H1 (cell line): ENCODE results near the gene SKAP1. TPM values are rescaled to one million over a fixed set of nuclear protein-coding genes. Genes with fewer than 3 reads are reported as not detected.
A peak's percentile ranks its signal among the peaks of the same experiment; 100 is the strongest.

Source experiments
- CTCF ChIA-PET: fragments of 300-600 bp; sonication (Branson Sonifier 250); formaldehyde crosslinking; loops from one replicate; lab custom pipeline; 2021; ENCODE audit not compliant: partially characterized antibody; lab: Charles Lee
- POLR2A ChIA-PET: fragments of 300-600 bp; sonication (Branson Sonifier 250); formaldehyde crosslinking; loops from one replicate; lab custom pipeline; 2021; ENCODE audit warnings: inconsistent platforms; ENCODE audit not compliant: partially characterized antibody; lab: Charles Lee
- DNase-seq, 2 experiments: peaks; one replicate each; pipeline versions ENCODE4 v3.0.0 to v3.0.0-alpha.2; 2010 to 2022; ENCODE audit warnings: low spot score in 2 of 2, low read depth in 1 of 2, mixed read lengths in 1 of 2
- FAIRE-seq: peaks from 2 replicates; lab custom pipeline; 2011; peaks lifted over from hg19 to GRCh38; lab: Jason Lieb, UNC
- H2AFZ ChIP-seq: 2 replicates; pipeline ENCODE4 v1.8.1; 2012; ENCODE audit warnings: low read length, inconsistent platforms
- H2AK5ac ChIP-seq: 2 replicates; pipeline ENCODE4 v1.6.1; 2013; ENCODE audit warnings: low read depth, low read length
- H2BK120ac ChIP-seq: replicated peaks from 2 replicates; pipeline ENCODE3; 2013; ENCODE audit warnings: low read depth, low read length, inconsistent platforms
- H2BK12ac ChIP-seq: 2 replicates; pipeline ENCODE4 v1.6.1; 2013; ENCODE audit warnings: low read depth, low read length
- H2BK15ac ChIP-seq: 2 replicates; pipeline ENCODE4 v1.6.1; 2013; ENCODE audit warnings: low read length
- H2BK20ac ChIP-seq: 2 replicates; pipeline ENCODE4 v1.6.1; 2013; ENCODE audit warnings: low read length
- H2BK5ac ChIP-seq: 2 replicates; pipeline ENCODE4 v1.6.1; 2013; ENCODE audit warnings: low read depth, low read length
- H3K14ac ChIP-seq: 2 replicates; pipeline ENCODE4 v1.6.1; 2013; ENCODE audit warnings: inconsistent platforms; ENCODE audit not compliant: insufficient read length
- H3K18ac ChIP-seq: 2 replicates; pipeline ENCODE4 v1.6.1; 2013; ENCODE audit warnings: low read length; ENCODE audit errors: extremely low read depth
- H3K23ac ChIP-seq: 2 replicates; pipeline ENCODE4 v1.6.1; 2013; ENCODE audit warnings: inconsistent platforms; ENCODE audit not compliant: insufficient read length
- H3K23me2 ChIP-seq: 2 replicates; pipeline ENCODE4 v1.6.1; 2013; ENCODE audit warnings: low read depth, low read length
- H3K27ac ChIP-seq: 2 replicates; pipeline ENCODE4 v1.6.1; 2011; ENCODE audit warnings: low read depth, low read length, inconsistent platforms
- H3K27me3 ChIP-seq, 4 experiments: replicated peaks in 1 of 4; 1 replicate in 1 of 4; 2 replicates in 3 of 4; pipeline versions ENCODE4 v1.6.1 to v1.8.1; 2011 to 2013; ENCODE audit warnings: low read length in 3 of 4, mild to moderate bottlenecking in 3 of 4, inconsistent platforms in 2 of 4, mixed read lengths in 2 of 4, moderate library complexity in 1 of 4; ENCODE audit not compliant: control insufficient read depth in 3 of 4, insufficient read depth in 3 of 4; ENCODE audit errors: extremely low read depth in 1 of 4
- H3K36me3 ChIP-seq, 4 experiments: 2 replicates each; pipeline versions ENCODE4 v1.6.1 to v1.8.1; 2011 to 2013; ENCODE audit warnings: mild to moderate bottlenecking in 4 of 4, low read length in 3 of 4, moderate library complexity in 2 of 4, control low read depth in 1 of 4, inconsistent platforms in 1 of 4; ENCODE audit not compliant: insufficient read depth in 4 of 4, control insufficient read depth in 2 of 4
- H3K4ac ChIP-seq: replicated peaks from 2 replicates; pipeline ENCODE3; 2013; ENCODE audit warnings: low read length, low read depth, mixed read lengths, inconsistent platforms; ENCODE audit not compliant: insufficient read length
- H3K4me1 ChIP-seq, 4 experiments: replicated peaks in 1 of 4; 1 replicate in 1 of 4; 2 replicates in 3 of 4; pipeline versions ENCODE4 v1.6.1 to v1.8.1; 2011 to 2013; ENCODE audit warnings: low read length in 3 of 4, inconsistent platforms in 2 of 4, mixed read lengths in 1 of 4; ENCODE audit not compliant: insufficient read depth in 4 of 4, control insufficient read depth in 3 of 4
- H3K4me2 ChIP-seq, 2 experiments: 2 replicates each; pipeline versions ENCODE4 v1.6.1 to v1.8.1; 2011 to 2013; ENCODE audit warnings: low read depth in 2 of 2, low read length in 2 of 2, control low read depth in 1 of 2, inconsistent platforms in 1 of 2, mild to moderate bottlenecking in 1 of 2; ENCODE audit not compliant: insufficient read depth in 1 of 2
- H3K4me3 ChIP-seq, 4 experiments: fragments of 200-600, 300-600 bp in 1 of 4; sonication (generic), shearing (Covaris generic), sonication (Bioruptor Twin) in 1 of 4; 2 replicates each; pipeline versions ENCODE4 v1.5.1 to v1.8.1; 2011 to 2016; ENCODE audit warnings: low read length in 4 of 4, low read depth in 3 of 4, control low read depth in 2 of 4, inconsistent platforms in 2 of 4, mild to moderate bottlenecking in 2 of 4, mixed read lengths in 1 of 4, moderate library complexity in 1 of 4; ENCODE audit not compliant: insufficient read depth in 2 of 4; ENCODE audit errors: extremely low read depth in 1 of 4
- H3K56ac ChIP-seq: replicated peaks from 2 replicates; pipeline ENCODE3; 2013; ENCODE audit warnings: low read depth, mild to moderate bottlenecking, mixed read lengths, low read length, inconsistent platforms; ENCODE audit not compliant: insufficient read length
- H3K79me1 ChIP-seq: 2 replicates; pipeline ENCODE4 v1.6.1; 2013; ENCODE audit warnings: low read depth, low read length, control low read depth
- H3K79me2 ChIP-seq, 2 experiments: 2 replicates each; pipeline versions ENCODE4 v1.6.1 to v1.8.1; 2012 to 2013; ENCODE audit warnings: low read length in 2 of 2, mild to moderate bottlenecking in 2 of 2, inconsistent platforms in 1 of 2; ENCODE audit not compliant: insufficient read depth in 2 of 2, control insufficient read depth in 1 of 2
- H3K9ac ChIP-seq, 4 experiments: replicated peaks in 1 of 4; 1 replicate in 1 of 4; 2 replicates in 3 of 4; pipeline versions ENCODE4 v1.6.1 to v1.8.1; 2011 to 2013; ENCODE audit warnings: low read depth in 3 of 4, low read length in 3 of 4, control low read depth in 2 of 4, mild to moderate bottlenecking in 2 of 4, moderate library complexity in 2 of 4, inconsistent platforms in 1 of 4; ENCODE audit errors: extremely low read depth in 1 of 4
- H3K9me3 ChIP-seq, 2 experiments: 2 replicates each; pipeline versions ENCODE4 v1.6.1 to v1.8.1; 2012 to 2013; ENCODE audit warnings: mild to moderate bottlenecking in 2 of 2, moderate library complexity in 2 of 2, control low read depth in 1 of 2, inconsistent platforms in 1 of 2, low read depth in 1 of 2, low read length in 1 of 2, mixed read lengths in 1 of 2; ENCODE audit not compliant: insufficient read depth in 2 of 2
- H4K20me1 ChIP-seq, 2 experiments: replicated peaks in 1 of 2; 2 replicates each; pipeline versions ENCODE3 to v1.8.1; 2011 to 2013; ENCODE audit warnings: inconsistent platforms in 2 of 2, low read length in 2 of 2, mild to moderate bottlenecking in 1 of 2; ENCODE audit not compliant: insufficient read depth in 2 of 2, control insufficient read depth in 1 of 2
- H4K5ac ChIP-seq: 2 replicates; pipeline ENCODE4 v1.6.1; 2013; ENCODE audit warnings: low read length, low read depth, mixed read lengths, inconsistent platforms; ENCODE audit not compliant: insufficient read length
- H4K8ac ChIP-seq: 2 replicates; pipeline ENCODE4 v1.8.0; 2013; ENCODE audit warnings: mild to moderate bottlenecking, moderate library complexity, low read length, inconsistent platforms; ENCODE audit not compliant: insufficient read depth; ENCODE audit errors: extremely low read depth
- H4K91ac ChIP-seq: replicated peaks from 2 replicates; pipeline ENCODE3; 2013; ENCODE audit warnings: low read length, mixed read lengths, inconsistent platforms; ENCODE audit not compliant: insufficient read length
- BCL11A ChIP-seq, 2 experiments: IDR thresholded peaks; one replicate each; pipeline ENCODE4 v1.6.1; 2011; ENCODE audit warnings: low read depth in 2 of 2, low read length in 2 of 2, mild to moderate bottlenecking in 2 of 2
- CHD1 ChIP-seq: IDR thresholded peaks from 2 replicates; pipeline ENCODE4 v1.6.1; 2012; ENCODE audit warnings: low read depth, low read length, improper control_type of control experiment
- CREB1 ChIP-seq: IDR thresholded peaks from 2 replicates; pipeline ENCODE4 v1.6.1; 2012; ENCODE audit warnings: inconsistent platforms
- FOSL1 ChIP-seq: IDR thresholded peaks from 2 replicates; pipeline ENCODE4 v1.6.1; 2011; ENCODE audit warnings: mild to moderate bottlenecking, low read depth, low read length, moderate library complexity; ENCODE audit not compliant: insufficient read depth
- HDAC2 ChIP-seq, 2 experiments: fragments of 300-600 bp in 1 of 2; sonication (generic) in 1 of 2; IDR thresholded peaks; 2 replicates each; pipeline ENCODE4 v1.6.1; 2011 to 2012; ENCODE audit warnings: low read depth in 2 of 2, low read length in 2 of 2, mild to moderate bottlenecking in 2 of 2, moderate library complexity in 2 of 2, borderline replicate concordance in 1 of 2, inconsistent platforms in 1 of 2
- NANOG ChIP-seq: IDR thresholded peaks from 2 replicates; pipeline ENCODE4 v1.6.1; 2011; ENCODE audit warnings: low read length, low read depth, mild to moderate bottlenecking, inconsistent platforms; ENCODE audit not compliant: insufficient read depth, poor library complexity, severe bottlenecking
- RAD21 ChIP-seq, 2 experiments: IDR thresholded peaks in 1 of 2; conservative IDR thresholded peaks in 1 of 2; 2 replicates each; pipeline ENCODE4 v1.6.1; 2011; ENCODE audit warnings: low read depth in 2 of 2, low read length in 2 of 2, improper control_type of control experiment in 1 of 2, inconsistent platforms in 1 of 2, mild to moderate bottlenecking in 1 of 2, moderate library complexity in 1 of 2
- SAP30 ChIP-seq: fragments of 300-600 bp; sonication (generic); IDR thresholded peaks from 2 replicates; pipeline ENCODE4 v1.7.1; 2012; ENCODE audit warnings: low read length, moderate library complexity, mild to moderate bottlenecking, inconsistent platforms; ENCODE audit not compliant: insufficient read depth, insufficient replicate concordance
- SP4 ChIP-seq: IDR thresholded peaks from 2 replicates; pipeline ENCODE4 v1.6.1; 2012; ENCODE audit warnings: low read length, inconsistent platforms
- WGBS, 2 experiments: shearing (Covaris generic) in 1 of 2; methylation state at CpG; one replicate each; pipeline versions ENCODE4 v1.1.6 to v1.1.7; 2013 to 2015; ENCODE audit warnings: low lambda C conversion rate in 2 of 2, mixed read lengths in 2 of 2, inconsistent platforms in 1 of 2, low coverage in 1 of 2, missing lambda C conversion rate in 1 of 2; ENCODE audit not compliant: insufficient replicate concordance in 2 of 2, insufficient coverage in 1 of 2, insufficient read length in 1 of 2; ENCODE audit errors: extremely low coverage in 1 of 2, missing lambda C conversion rate in 1 of 2; 5-methylcytosine and 5-hydroxymethylcytosine counted together
- polyA plus RNA-seq, 7 experiments: library from polyadenylated mRNA; depleted of rRNA in 3 of 7; stranded (reverse) in 5 of 7; unstranded in 2 of 7; fragments of >200 nt in 5 of 7; fragments of 200-250 nt in 2 of 7; gene quantifications; 1 replicate in 5 of 7; 2 replicates in 1 of 7; 4 replicates in 1 of 7; pipeline versions ENCODE4 v1.2.1 to v1.2.3, GENCODE V29; 2011 to 2013; ENCODE audit warnings: missing spikeins in 2 of 7, mixed read lengths in 2 of 7
- total RNA-seq: library from RNA; stranded (reverse); fragmentation: NEBNext Ultra II Directional; extraction: Animal tissue kit (Norgen Biotek cat#: 25700); gene quantifications from 2 replicates; pipeline ENCODE4 v1.2.1, GENCODE V29; 2021
- TF ChIP-seq, protein P1 (sequence below): IDR thresholded peaks from 2 replicates; pipeline ENCODE4 v1.6.1; 2011; ENCODE audit warnings: low read depth, mild to moderate bottlenecking, low read length; ENCODE audit not compliant: insufficient read depth

SKAP1 gene
- total and polyA plus RNA-seq, 2 of the 8 experiments (the other 6 are each of a cell fraction or from before 2014, with no cell fraction given), result not detected

DNA sequence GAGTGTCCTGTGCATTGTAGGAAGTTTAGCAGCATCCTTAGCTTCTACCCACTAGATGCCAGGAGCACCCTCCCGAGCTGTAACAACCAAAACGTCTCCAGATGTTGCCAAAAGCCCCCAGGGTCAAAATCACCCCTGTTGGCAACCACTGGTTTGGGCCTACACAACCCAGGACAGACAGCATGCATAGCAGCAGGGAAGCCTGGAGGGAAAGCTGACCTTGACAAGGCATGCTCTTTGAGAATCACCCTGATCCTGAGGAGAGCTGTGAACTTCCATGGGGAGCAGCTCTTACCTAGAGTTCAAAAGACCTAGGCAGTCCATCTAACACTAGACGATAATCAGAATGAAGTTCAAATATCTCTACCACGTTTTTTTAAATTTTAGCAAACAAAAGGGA is 9.2 kb downstream of the SKAP1 start:
- H2BK120ac ChIP-seq, result no peak overlapping the region
- no peak for FAIRE-seq
- H3K79me1 ChIP-seq, result no peaks in the 10 kb centered on the region
- no peaks in the 10 kb centered on the region for H3K36me3 ChIP-seq
- H3K23ac ChIP-seq, result no peak overlapping the region
- no peaks in the 10 kb centered on the region for H3K9me3 ChIP-seq
- 52% methylated on average over 4 of the region's 4 CpGs; no CpG with 5 or more reads in 1 of the 2 experiments for WGBS, 2 experiments
- H3K79me2 ChIP-seq, result no peaks in the 10 kb centered on the region
- H3K56ac ChIP-seq, result no peak overlapping the region
- no peak overlapping the region for H3K14ac ChIP-seq
- H3K18ac ChIP-seq, result no peak overlapping the region
- H2BK5ac ChIP-seq, result no peak overlapping the region
- no peak overlapping the region for H3K4ac ChIP-seq
- peaks cover 0 to 2% of the 10 kb centered on the region in 2 experiments for H4K20me1 ChIP-seq
- H3K27me3 ChIP-seq, result no peaks in the 10 kb centered on the region; a peak in 1 of 7 replicates
- no peak overlapping the region for H4K8ac ChIP-seq
- H3K4me2 ChIP-seq, result peak overlapping the region in 1 of 2 experiments; percentile 33; a peak in 2 of 4 replicates
- H3K4me1 ChIP-seq, result peaks cover 0 to 8% (median 6%) of the 10 kb centered on the region in 4 experiments; a peak in 3 of 7 replicates
- no peak overlapping the region for H2BK15ac ChIP-seq
- peak overlapping the region; percentile 76; the same call in 1 of the 2 replicates for H2AFZ ChIP-seq
- TF ChIP-seq RAD21 (IDR thresholded peaks at IDR 0.05 in 1 of 2, conservative IDR thresholded peaks at IDR 0.05 in 1 of 2; ENCODE audit: low read depth in 2 of 2, low read length in 2 of 2), result no peak
- TF ChIP-seq HDAC2 (IDR thresholded peaks at IDR 0.05; ENCODE audit: borderline replicate concordance in 1 of 2, low read depth in 2 of 2, low read length in 2 of 2), result no peak
- TF ChIP-seq SP4, result no peak
- TF ChIP-seq CREB1, result no peak
- TF ChIP-seq BCL11A (IDR thresholded peaks at IDR 0.05; ENCODE audit: low read depth in 2 of 2, low read length in 2 of 2), result no peak
- no peak for TF ChIP-seq NANOG
- TF ChIP-seq CHD1, result no peak
- no peak for TF ChIP-seq SAP30
- TF ChIP-seq, protein P1, sequence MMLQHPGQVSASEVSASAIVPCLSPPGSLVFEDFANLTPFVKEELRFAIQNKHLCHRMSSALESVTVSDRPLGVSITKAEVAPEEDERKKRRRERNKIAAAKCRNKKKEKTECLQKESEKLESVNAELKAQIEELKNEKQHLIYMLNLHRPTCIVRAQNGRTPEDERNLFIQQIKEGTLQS, result no peak
- TF ChIP-seq FOSL1, result no peak
- TF ChIP-seq, all 59 proteins: peak for 0
- ChIA-PET CTCF (interaction anchor here (0.7 to 0.9 kb wide), 3 partner anchors 46 to 162 kb away, joined by 3 read pairs; no protein-coding TSS in a partner anchor), POLR2A (interaction anchor here (1.1 kb wide), 1 partner anchor 10 kb away, joined by 4 read pairs; no protein-coding TSS in a partner anchor)
- H2BK20ac ChIP-seq, result no peak overlapping the region
- H3K4me3 ChIP-seq, result no peak overlapping the region
- DNase-seq, result no peak
- H3K9ac ChIP-seq, result no peak overlapping the region
- H2AK5ac ChIP-seq, result no peak overlapping the region
- no peak overlapping the region for H4K91ac ChIP-seq
- H3K27ac ChIP-seq, result no peak overlapping the region
- H4K5ac ChIP-seq, result no peak overlapping the region
- no peaks in the 10 kb centered on the region; the same call in 1 of the 2 replicates for H3K23me2 ChIP-seq
- H2BK12ac ChIP-seq, result no peak overlapping the region
